ENCODE results near the gene DNASE1L3. TPM values are rescaled to one million over a fixed set of nuclear protein-coding genes. Genes with fewer than 3 reads are reported as not detected.

Gene DNASE1L3
- total and polyA plus RNA-seq, 2 of the 4 experiments (the other 2 are of a cell fraction): not detected

GRCh38 chr3:58209933-58210332 is 839 bp downstream of the DNASE1L3 start:
- Histone ChIP-seq H2AK9ac (replicated peaks; ENCODE audit: low read depth, low read length, poor library complexity) (no peak overlapping the region), H3K79me1 (ENCODE audit: low read depth in 1 of 2, low read length in 2 of 2) (no peaks in the 10 kb centered on the region), H3K56ac (ENCODE audit: extremely low read depth, insufficient read depth, low read length) (no peak overlapping the region), H3K27me3 (ENCODE audit: control insufficient read depth, insufficient read depth, low read length) (peaks cover 38% of the 10 kb centered on the region), H2BK20ac (ENCODE audit: low read depth, low read length) (no peak overlapping the region), H3K18ac (ENCODE audit: low read depth, low read length) (no peak overlapping the region), H3K4me2 (ENCODE audit: low read depth, low read length) (no peak overlapping the region), H3K4me1 (ENCODE audit: control insufficient read depth, insufficient read depth, low read length) (no peaks in the 10 kb centered on the region; the same call in 1 of the 2 replicates), H3K9me3 (ENCODE audit: control insufficient read depth, insufficient read depth, low read length) (no peaks in the 10 kb centered on the region), H4K8ac (ENCODE audit: low read depth in 2 of 2, low read length in 2 of 2) (no peak overlapping the region), H4K91ac (ENCODE audit: insufficient read depth, low read depth, low read length) (no peak overlapping the region), H4K20me1 (ENCODE audit: insufficient read depth, low read length) (no peaks in the 10 kb centered on the region), H2AK5ac (ENCODE audit: low read depth, low read length) (no peak overlapping the region), H2BK15ac (ENCODE audit: low read depth, low read length) (no peak overlapping the region), H3K4ac (ENCODE audit: low read depth, low read length) (no peak overlapping the region), H2BK5ac (ENCODE audit: low read depth, low read length, poor library complexity, severe bottlenecking) (no peak overlapping the region), H3K36me3 (ENCODE audit: control insufficient read depth, insufficient read depth, low read length) (no peaks in the 10 kb centered on the region), H3K4me3 (ENCODE audit: insufficient read depth, low read depth, low read length) (no peak overlapping the region), H3K14ac (replicated peaks; ENCODE audit: low read depth, low read length) (no peak overlapping the region), H3K9me1 (ENCODE audit: insufficient read depth, low read length) (no peaks in the 10 kb centered on the region), H4K5ac (ENCODE audit: low read depth, low read length) (no peak overlapping the region), H3K23ac (ENCODE audit: low read depth, low read length) (no peak overlapping the region), H2BK120ac (ENCODE audit: low read depth, low read length) (no peak overlapping the region), H2AFZ (replicated peaks; ENCODE audit: low read length, poor library complexity) (no peak overlapping the region), H3K27ac (ENCODE audit: insufficient read depth, low read length) (no peak overlapping the region), H3K9ac (ENCODE audit: low read depth, low read length) (no peak overlapping the region)
- intact Hi-C loops (cut with micrococcal nuclease) (no loop called here), in situ Hi-C loops (cut with MboI; ENCODE audit: low sequenced_read_pairs) (no loop called here), dilution Hi-C loops (cut with HindIII; ENCODE audit: low sequenced_read_pairs, unreplicated experiment) (no loop called here)
- no TSS peak for BruUV-seq (replicated peaks)
- ChIA-PET CTCF (interaction anchor here (1.3 kb wide), 1 partner anchor 32 kb away, joined by 3 read pairs; no protein-coding TSS in a partner anchor), POLR2A (ENCODE audit: unreplicated experiment) (no interaction called here)
- DNase-seq (no peak), ATAC-seq (ENCODE audit: low read depth) (no peak)
- TF ChIP-seq CEBPB (IDR thresholded peaks at IDR 0.05; ENCODE audit: low read depth, low read length): no peak
- TF ChIP-seq SMC3 (IDR thresholded peaks at IDR 0.05; ENCODE audit: low read depth, low read length): no peak
- no peak for TF ChIP-seq USF2 (IDR thresholded peaks at IDR 0.05; ENCODE audit: low read depth, low read length)
- WGBS, 2 experiments (ENCODE audit: extremely low coverage in 2 of 2, insufficient read length in 1 of 2): 75% methylated on average over 3 of the region's 3 CpGs; no CpG with 5 or more reads in 1 of the 2 experiments

All from IMR-90 (cell line).